ENCODE data around the gene NOC2L. TPM values are rescaled to one million over a fixed set of nuclear protein-coding genes. Genes with fewer than 3 reads are reported as not detected.
A peak's percentile ranks its signal among the peaks of the same experiment; 100 is the strongest.

Gene NOC2L
- total RNA-seq, 4 donors from 2014 or later, result 57.9 to 80.2 (median 60.4) TPM

GRCh38 chr1:953524-954320, 5.3 kb downstream of the NOC2L start:
- Histone ChIP-seq H3K27ac (no peak overlapping the region), H3K9me3 (no peaks in the 10 kb centered on the region), H3K36me3 (peaks cover 65 to 85% (median 68%) of the 10 kb centered on the region in 3 donors), H3K4me1 (peaks cover 13 to 24% (median 19%) of the 10 kb centered on the region in 3 donors), H3K27me3 (no peaks in the 10 kb centered on the region), H3K4me3 (no peak overlapping the region)
- intact Hi-C loops (cut with DNase I), result no loop called here
- no peak for DNase-seq
- no peak for TF ChIP-seq CTCF (IDR thresholded peaks at IDR 0.05)
- TF ChIP-seq POLR2A (IDR thresholded peaks at IDR 0.05), result no peak
- 81 to 100% methylated on average over 2 to 12 of the region's 32 CpGs for WGBS, 2 donors

- TF ChIP-seq POLR2A (IDR thresholded peaks at IDR 0.05) (no peak), CTCF (IDR thresholded peaks at IDR 0.05) (no peak)
- no peak overlapping the region for H3K4me3 ChIP-seq
- no peak for DNase-seq
- peaks cover 72 to 96% (median 79%) of the 10 kb centered on the region in 3 donors for H3K36me3 ChIP-seq
- H3K9me3 ChIP-seq, result no peaks in the 10 kb centered on the region
- 83% methylated on average over 4 of the region's 7 CpGs; no CpG with 5 or more reads in 1 of the 2 donors for WGBS, 2 donors
- intact Hi-C loops (cut with DNase I), result no loop called here
- no peak overlapping the region for H3K27ac ChIP-seq
- peaks cover 4 to 12% (median 9%) of the 10 kb centered on the region in 3 donors for H3K4me1 ChIP-seq
- H3K27me3 ChIP-seq, result no peaks in the 10 kb centered on the region
These were observed 6.5 kb downstream of the NOC2L start for GRCh38 chr1:952603-953002.

- Histone ChIP-seq H3K4me3 (no peak overlapping the region), H3K36me3 (peaks cover 75 to 100% (median 83%) of the 10 kb centered on the region in 3 donors), H3K4me1 (peaks cover 0 to 8% (median 6%) of the 10 kb centered on the region in 3 donors), H3K27me3 (no peaks in the 10 kb centered on the region), H3K9me3 (no peaks in the 10 kb centered on the region), H3K27ac (no peak overlapping the region)
- intact Hi-C loops (cut with DNase I), result no loop called here
- no peak for TF ChIP-seq CTCF (IDR thresholded peaks at IDR 0.05)
- TF ChIP-seq POLR2A (IDR thresholded peaks at IDR 0.05), result no peak
- WGBS, 2 donors, result 95 to 100% methylated on average over 1 to 11 of the region's 15 CpGs
- DNase-seq, result no peak
These were observed 6.9 kb downstream of the NOC2L start for GRCh38 chr1:952201-952600.

- no peak overlapping the region for H3K27ac ChIP-seq
- peaks cover 0 to under 1% (median 0%) of the 10 kb centered on the region in 3 donors for H3K4me1 ChIP-seq
- 71 to 74% methylated on average over 3 to 5 of the region's 6 CpGs for WGBS, 2 donors
- no peak for DNase-seq
- TF ChIP-seq CTCF (IDR thresholded peaks at IDR 0.05), result peak in 2 of 6 experiments; percentile 10 to 16
- no peak for TF ChIP-seq POLR2A (IDR thresholded peaks at IDR 0.05)
- no peaks in the 10 kb centered on the region for H3K27me3 ChIP-seq
- intact Hi-C loops (cut with DNase I), result no loop called here
- peaks cover 73 to 100% (median 79%) of the 10 kb centered on the region in 3 donors for H3K36me3 ChIP-seq
- no peaks in the 10 kb centered on the region for H3K9me3 ChIP-seq
- no peak overlapping the region for H3K4me3 ChIP-seq
These were observed 7.7 kb downstream of the NOC2L start for GRCh38 chr1:951364-951763.

- DNase-seq, result no peak
These were observed 8.2 kb downstream of the NOC2L start for GRCh38 chr1:950881-951280.

More at GRCh38 chr1:950881-951280, 8.2 kb downstream of the NOC2L start:
- Histone ChIP-seq H3K4me1 (no peaks in the 10 kb centered on the region), H3K9me3 (no peaks in the 10 kb centered on the region), H3K27me3 (no peaks in the 10 kb centered on the region), H3K4me3 (no peak overlapping the region), H3K36me3 (peaks cover 73 to 100% (median 74%) of the 10 kb centered on the region in 3 donors), H3K27ac (no peak overlapping the region)
- intact Hi-C loops (cut with DNase I), result no loop called here
- TF ChIP-seq POLR2A (IDR thresholded peaks at IDR 0.05), result no peak
- TF ChIP-seq CTCF (IDR thresholded peaks at IDR 0.05), result no peak
- WGBS, 2 donors, result 87 to 94% methylated on average over 2 to 9 of the region's 23 CpGs
